HCT116 (cell line): Measurements from ENCODE around the gene EEA1. TPM values are rescaled to one million over a fixed set of nuclear protein-coding genes. Genes with fewer than 3 reads are reported as not detected.

Experiments
- ATAC-seq: fragments of 200-7000 bp; cut with Tn5 transposase; 2 replicates; pipeline ENCODE4 v1.9.1; 2020; ENCODE audit warnings: mild to moderate bottlenecking, moderate library complexity
- BruUV-seq: library from RNA; stranded (reverse); fragments of 400-500 nt; replicated peaks from 2 replicates; lab custom pipeline; 2021; lab: Mats Ljungman, UMichigan
- CTCF ChIA-PET: fragments of 300-600 bp; sonication (Branson Sonifier 250); formaldehyde crosslinking; loops from one replicate; lab custom pipeline; 2021; ENCODE audit warnings: antibody characterized with exemption; lab: Charles Lee
- POLR2A ChIA-PET: fragments of 300-600, 350-600 bp; sonication (Branson Sonifier 250); formaldehyde crosslinking; loops from one replicate; lab custom pipeline; 2021; ENCODE audit warnings: antibody characterized with exemption; lab: Charles Lee
- RAD21 ChIA-PET, 2 experiments: fragments of 300-600 bp; sonication (Branson Sonifier 250); formaldehyde crosslinking; loops; one replicate each; lab custom pipeline; 2023; ENCODE audit warnings: low total read pairs in 2 of 2; ENCODE audit not compliant: uncharacterized antibody in 2 of 2, unreplicated experiment in 2 of 2, low non-redundant PET in 1 of 2; lab: Charles Lee
- DNase-seq: peaks from one replicate; pipeline ENCODE4 v3.0.0-alpha.2; 2010; ENCODE audit warnings: low read depth, low spot score
- H2AFZ ChIP-seq: fragments of 200-600 bp; shearing (Covaris generic), sonication (generic); 2 replicates; pipeline ENCODE4 v1.6.1; 2017; ENCODE audit warnings: low read depth, mixed run types, mixed read lengths, antibody characterized with exemption, low read length; ENCODE audit not compliant: poor library complexity, severe bottlenecking
- H3K27ac ChIP-seq: 2 replicates; pipeline ENCODE4 v1.5.1; 2012; ENCODE audit warnings: low read depth, low read length
- H3K27me3 ChIP-seq: fragments of 200-600 bp; sonication (generic); 2 replicates; pipeline ENCODE4 v1.6.1; 2016; ENCODE audit warnings: mixed run types, low read length, mixed read lengths; ENCODE audit not compliant: insufficient read depth
- H3K36me3 ChIP-seq, 2 experiments: fragments of 200-500 bp in 1 of 2; fragments of 200-600 bp in 1 of 2; sonication (Bioruptor generic) in 1 of 2; sonication (generic) in 1 of 2; 2 replicates each; pipeline versions ENCODE4 v1.5.1 to v1.6.1; 2014 to 2016; ENCODE audit warnings: low read length in 2 of 2, inconsistent platforms in 1 of 2, mixed read lengths in 1 of 2, mixed run types in 1 of 2; ENCODE audit not compliant: insufficient read depth in 2 of 2, control insufficient read depth in 1 of 2
- H3K4me1 ChIP-seq, 2 experiments: fragments of 200-600 bp in 1 of 2; sonication (generic) in 1 of 2; 2 replicates each; pipeline versions ENCODE4 v1.5.1 to v1.6.1; 2012 to 2017; ENCODE audit warnings: low read length in 2 of 2, inconsistent platforms in 1 of 2, mild to moderate bottlenecking in 1 of 2, mixed read lengths in 1 of 2, mixed run types in 1 of 2, moderate library complexity in 1 of 2; ENCODE audit not compliant: insufficient read depth in 2 of 2, control insufficient read depth in 1 of 2
- H3K4me2 ChIP-seq: fragments of 200-600 bp; sonication (generic); 2 replicates; pipeline ENCODE4 v1.6.1; 2017; ENCODE audit warnings: mixed run types, low read length, mixed read lengths
- H3K4me3 ChIP-seq, 2 experiments: fragments of 200-600 bp in 1 of 2; sonication (generic) in 1 of 2; replicated peaks in 1 of 2; 2 replicates each; pipeline ENCODE4 v1.5.1; 2011 to 2016; ENCODE audit warnings: low read length in 2 of 2, control low read depth in 1 of 2, low read depth in 1 of 2, mild to moderate bottlenecking in 1 of 2, mixed read lengths in 1 of 2, mixed run types in 1 of 2
- H3K79me2 ChIP-seq: fragments of 200-600 bp; sonication (generic); 2 replicates; pipeline ENCODE4 v1.6.1; 2017; ENCODE audit warnings: mild to moderate bottlenecking, mixed run types, low read length, moderate library complexity, mixed read lengths; ENCODE audit not compliant: insufficient read depth
- H3K9ac ChIP-seq: fragments of 200-600 bp; sonication (generic); 2 replicates; pipeline ENCODE4 v1.6.1; 2016; ENCODE audit warnings: low read length, mixed read lengths
- H3K9me2 ChIP-seq: fragments of 200-600 bp; sonication (generic), shearing (Covaris generic); 2 replicates; pipeline ENCODE4 v1.6.1; 2017; ENCODE audit warnings: mixed run types, mild to moderate bottlenecking, moderate library complexity; ENCODE audit not compliant: insufficient read depth
- H3K9me3 ChIP-seq, 2 experiments: fragments of 200-500 bp in 1 of 2; fragments of 200-600 bp in 1 of 2; sonication (Bioruptor generic) in 1 of 2; sonication (generic) in 1 of 2; 2 replicates each; pipeline ENCODE4 v1.6.1; 2014 to 2017; ENCODE audit warnings: low read length in 2 of 2, mixed read lengths in 2 of 2, inconsistent platforms in 1 of 2, low read depth in 1 of 2, mild to moderate bottlenecking in 1 of 2, mixed run types in 1 of 2, moderate library complexity in 1 of 2; ENCODE audit not compliant: control insufficient read depth in 1 of 2, insufficient read depth in 1 of 2
- H4K20me1 ChIP-seq: fragments of 200-600 bp; sonication (generic), shearing (Covaris generic); 2 replicates; pipeline ENCODE4 v1.6.1; 2017; ENCODE audit warnings: mixed run types, mild to moderate bottlenecking, moderate library complexity; ENCODE audit not compliant: insufficient read depth
- CTCF ChIP-seq, 3 experiments: fragments of 200-600 bp in 1 of 3; sonication (generic) in 1 of 3; IDR thresholded peaks in 2 of 3; conservative IDR thresholded peaks in 1 of 3; 2 replicates each; pipeline ENCODE4 v1.5.1; 2012 to 2017; ENCODE audit warnings: low read depth in 2 of 3, low read length in 2 of 3, antibody characterized with exemption in 1 of 3, borderline replicate concordance in 1 of 3, control low read depth in 1 of 3, mild to moderate bottlenecking in 1 of 3, mixed read lengths in 1 of 3, mixed run types in 1 of 3, moderate library complexity in 1 of 3; ENCODE audit not compliant: insufficient read depth in 1 of 3
- RAD21 ChIP-seq: IDR thresholded peaks from 2 replicates; pipeline ENCODE4 v1.6.1; 2012; ENCODE audit warnings: low read depth, mild to moderate bottlenecking
- SP1 ChIP-seq: IDR thresholded peaks from 2 replicates; pipeline ENCODE4 v1.6.1; 2012; ENCODE audit warnings: low read depth
- TCF7L2 ChIP-seq: IDR thresholded peaks from 2 replicates; pipeline ENCODE4 v1.7.0; 2011; ENCODE audit warnings: borderline replicate concordance, inconsistent platforms; ENCODE audit not compliant: insufficient read depth, insufficient read length; ENCODE audit errors: extremely low read depth
- ZBTB33 ChIP-seq: IDR thresholded peaks from 2 replicates; pipeline ENCODE4 v1.6.1; 2011; ENCODE audit warnings: mild to moderate bottlenecking, low read length, moderate library complexity; ENCODE audit not compliant: insufficient replicate concordance; ENCODE audit errors: extremely low read depth
- ZNF274 ChIP-seq: fragments of 200-500 bp; sonication (Bioruptor generic); IDR thresholded peaks from 2 replicates; pipeline ENCODE4 v1.6.1; 2014; ENCODE audit warnings: mild to moderate bottlenecking, low read depth, low read length, inconsistent platforms
- intact Hi-C: fragments of 100-400 bp; cut with micrococcal nuclease; formaldehyde crosslinking; loops from 2 replicates; pipeline ENCODE4 v1.10.0; 2022
- total RNA-seq: library from RNA; stranded (reverse); gene quantifications from one replicate; pipeline ENCODE4 v1.2.1, GENCODE V29; 2021; ENCODE audit not compliant: unreplicated experiment
- TF ChIP-seq, protein P1 (sequence below): IDR thresholded peaks from 2 replicates; pipeline ENCODE4 v1.6.1; 2012

Gene EEA1
- total RNA-seq, 1 experiment from 2014 or later = 13.8 TPM

GRCh38 chr12:92726850-92727249 is 202.2 kb downstream of the EEA1 start:
- no peaks in the 10 kb centered on the region for H4K20me1 ChIP-seq
- H3K79me2 ChIP-seq = no peaks in the 10 kb centered on the region
- TF ChIP-seq SP1 (no peak), RAD21 (no peak), TCF7L2 (no peak), ZNF274 (no peak), ZBTB33 (no peak), CTCF (IDR thresholded peaks at IDR 0.05 in 2 of 3, conservative IDR thresholded peaks at IDR 0.05 in 1 of 3; ENCODE audit: borderline replicate concordance in 1 of 3, insufficient read depth in 1 of 3, low read depth in 2 of 3, low read length in 2 of 3) (no peak)
- TF ChIP-seq, protein P1, sequence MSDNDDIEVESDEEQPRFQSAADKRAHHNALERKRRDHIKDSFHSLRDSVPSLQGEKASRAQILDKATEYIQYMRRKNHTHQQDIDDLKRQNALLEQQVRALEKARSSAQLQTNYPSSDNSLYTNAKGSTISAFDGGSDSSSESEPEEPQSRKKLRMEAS = no peak
- ChIA-PET RAD21 (no interaction called here), CTCF (no interaction called here), POLR2A (no interaction called here)
- no peak for ATAC-seq
- intact Hi-C loops = no loop called here
- H3K9me2 ChIP-seq = no peaks in the 10 kb centered on the region
- BruUV-seq = no TSS peak
- H3K27me3 ChIP-seq = no peaks in the 10 kb centered on the region
- H2AFZ ChIP-seq = no peak overlapping the region
- no peak overlapping the region for H3K4me3 ChIP-seq
- no peaks in the 10 kb centered on the region for H3K36me3 ChIP-seq
- no peak overlapping the region for H3K9ac ChIP-seq
- no peak overlapping the region for H3K4me2 ChIP-seq
- DNase-seq = no peak
- H3K9me3 ChIP-seq = peaks cover 3 to 5% of the 10 kb centered on the region in 2 experiments; a peak in 1 of 4 replicates
- H3K4me1 ChIP-seq = no peaks in the 10 kb centered on the region
- no peak overlapping the region for H3K27ac ChIP-seq
